COR-L47 (cell line): ENCODE results near the gene SUGP2.

ENCODE experiments used
- DNase-seq: peaks from one replicate; lab custom pipeline; 2025; lab: John Stamatoyannopoulos, UW

Gene SUGP2

DNA sequence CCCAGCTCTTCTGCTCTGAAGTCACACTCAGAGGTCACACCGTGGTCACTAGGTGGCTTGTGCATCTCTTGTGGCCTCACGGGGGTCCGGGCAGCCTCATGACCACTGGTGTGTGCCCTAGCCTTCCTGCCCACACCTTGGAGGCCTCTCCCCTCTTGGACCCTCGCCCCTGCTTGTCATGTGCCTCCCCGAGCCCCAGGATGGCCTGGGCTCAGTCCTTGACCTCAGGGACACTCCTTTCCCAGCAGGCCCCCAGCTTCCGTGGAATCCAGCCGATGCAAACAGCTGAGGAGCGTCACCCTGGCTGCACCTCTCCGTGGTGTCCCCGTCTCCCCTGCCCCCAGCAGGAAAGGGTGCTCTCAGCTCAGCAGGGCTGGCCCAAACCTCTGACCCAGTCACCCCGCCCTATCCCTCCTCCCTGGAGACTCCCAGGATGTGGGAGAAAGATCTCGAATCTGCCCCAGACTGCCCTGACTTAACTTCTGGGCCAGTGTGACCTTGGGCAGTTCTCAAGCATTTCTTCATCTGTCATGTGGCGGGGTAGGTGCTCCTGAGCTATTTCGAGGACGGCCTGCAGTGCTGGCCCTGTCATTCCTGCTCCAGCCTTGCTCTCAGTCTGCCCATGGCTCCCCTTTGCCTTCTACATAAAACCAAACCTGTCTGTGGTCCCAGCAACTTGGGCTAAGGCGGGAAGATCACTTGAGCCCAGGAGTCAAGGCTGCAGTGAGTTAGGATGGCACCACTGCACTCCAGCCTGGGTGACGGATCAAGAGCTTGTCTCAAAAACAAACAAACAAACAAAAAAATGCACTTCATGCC, 25.9 kb upstream of the SUGP2 start:
- DNase-seq: no peak

GRCh38 chr19:19057720-19058119, 24.4 kb upstream of the SUGP2 start:
- DNase-seq: no peak

GRCh38 chr19:19057317-19057716, 24.0 kb upstream of the SUGP2 start:
- no peak for DNase-seq

- no peak for DNase-seq
These were observed 23.4 kb upstream of the SUGP2 start for GRCh38 chr19:19056636-19057275.

GRCh38 chr19:19055701-19056100, 22.4 kb upstream of the SUGP2 start:
- no peak for DNase-seq

DNA sequence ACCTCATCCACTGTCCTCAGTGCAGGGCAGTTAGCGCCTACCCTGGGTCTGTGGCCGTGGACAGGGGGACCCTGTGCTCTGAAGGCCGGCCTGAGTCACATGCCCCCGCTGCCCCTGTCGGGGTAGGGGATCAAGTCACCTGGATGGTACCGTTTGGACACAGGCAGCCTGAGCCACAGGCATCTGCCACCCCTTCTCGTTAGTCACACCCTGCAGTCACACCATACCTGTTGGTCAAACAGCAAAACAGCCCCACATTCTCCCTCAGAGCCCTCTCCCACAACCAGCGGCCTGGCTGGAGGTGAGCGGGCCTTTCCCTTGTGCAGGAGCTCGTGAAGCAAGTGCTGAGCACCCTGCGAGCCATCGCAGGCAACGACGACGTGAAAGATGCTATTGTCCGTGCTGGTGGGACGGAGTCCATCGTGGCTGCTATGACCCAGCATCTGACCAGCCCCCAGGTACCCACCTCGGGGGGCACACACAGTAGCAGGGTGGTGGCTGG, 21.7 kb upstream of the SUGP2 start:
- DNase-seq: no peak

GRCh38 chr19:19054315-19054938, 21.1 kb upstream of the SUGP2 start:
- DNase-seq: no peak

DNA sequence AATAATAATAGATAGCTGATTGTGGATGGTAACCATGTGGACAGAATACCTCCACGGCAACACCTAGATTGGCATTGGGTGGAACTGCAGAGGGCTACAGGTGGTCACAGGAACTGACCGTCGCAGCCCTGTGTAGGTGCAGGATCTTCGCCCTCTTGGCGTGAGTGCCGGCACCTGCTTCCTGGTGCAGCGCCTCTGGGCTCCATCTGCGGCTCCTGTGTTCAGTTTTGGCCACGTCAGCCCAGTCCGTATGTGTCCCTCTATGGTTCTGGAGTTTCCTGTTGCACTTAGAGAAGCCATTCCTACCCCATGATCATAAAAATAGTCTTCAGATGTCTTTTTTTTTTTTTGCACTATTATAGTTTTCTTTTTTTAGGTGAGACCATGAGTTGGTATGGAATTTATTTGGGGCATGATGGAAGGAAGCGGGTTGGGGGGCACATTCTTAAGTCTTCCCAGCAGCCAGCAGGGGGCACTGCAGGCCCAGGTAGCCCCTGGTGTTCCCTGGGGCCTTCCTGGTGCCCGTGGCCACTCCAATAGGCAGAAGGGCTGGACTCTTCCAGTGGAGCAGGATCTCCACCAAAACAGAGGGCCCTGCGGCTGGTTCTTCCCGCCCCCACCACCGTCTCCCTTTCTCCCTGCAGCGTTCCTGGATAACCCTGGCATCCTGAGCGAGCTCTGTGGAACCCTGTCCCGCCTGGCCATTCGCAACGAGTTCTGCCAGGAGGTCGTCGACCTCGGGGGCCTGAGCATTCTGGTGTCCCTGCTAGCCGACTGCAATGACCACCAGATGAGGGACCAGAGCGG, 20.4 kb upstream of the SUGP2 start:
- peak; percentile 18 for DNase-seq

- DNase-seq: no peak
These were observed 19.6 kb upstream of the SUGP2 start for GRCh38 chr19:19052921-19053320.

GRCh38 chr19:19051478-19052213, 18.3 kb upstream of the SUGP2 start:
- no peak for DNase-seq

DNA sequence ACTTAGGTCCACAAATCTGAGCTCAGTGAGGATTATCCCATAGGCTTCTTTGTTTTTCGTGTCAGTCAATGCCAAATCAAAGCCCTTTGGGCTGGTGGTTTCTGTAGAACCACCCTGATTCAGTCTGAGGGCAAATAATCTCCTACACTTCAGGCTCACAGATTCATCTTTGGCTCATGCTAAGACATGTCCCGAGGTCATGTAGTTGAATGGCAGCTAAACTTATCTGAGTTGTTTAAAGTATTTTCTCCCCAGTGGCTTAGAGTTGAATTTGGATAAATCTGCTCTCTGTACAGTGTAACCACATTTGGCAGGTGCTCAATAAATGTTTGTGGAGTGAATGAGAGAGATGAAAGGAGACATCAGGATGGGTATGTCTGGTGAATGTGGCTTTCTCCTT, 17.4 kb upstream of the SUGP2 start:
- no peak for DNase-seq

GRCh38 chr19:19050104-19050503, 16.8 kb upstream of the SUGP2 start:
- no peak for DNase-seq

- no peak for DNase-seq
These were observed 16.1 kb upstream of the SUGP2 start for GRCh38 chr19:19049406-19049805.

- DNase-seq: no peak
These were observed 10.6 kb upstream of the SUGP2 start for GRCh38 chr19:19043881-19044280.

DNA sequence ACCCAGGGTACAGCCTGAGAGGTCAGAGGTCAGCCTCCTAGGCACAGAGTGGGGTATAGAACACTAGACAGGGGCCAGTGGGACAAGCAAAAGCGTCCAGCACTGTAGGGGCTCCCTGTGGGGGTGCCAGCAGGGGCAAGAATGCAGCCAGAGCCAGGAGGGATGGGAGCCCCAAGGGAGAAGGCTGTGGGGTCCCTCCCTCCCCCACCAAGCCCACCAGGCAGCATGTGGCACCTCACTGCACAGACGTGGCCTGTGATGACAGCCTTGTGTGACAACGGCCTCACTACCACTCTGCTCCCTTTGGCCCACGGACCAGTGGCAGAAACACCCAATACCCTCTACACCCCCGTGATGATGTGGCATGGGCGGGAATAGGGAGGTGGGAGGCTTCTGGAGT, 10.2 kb upstream of the SUGP2 start:
- no peak for DNase-seq

DNA sequence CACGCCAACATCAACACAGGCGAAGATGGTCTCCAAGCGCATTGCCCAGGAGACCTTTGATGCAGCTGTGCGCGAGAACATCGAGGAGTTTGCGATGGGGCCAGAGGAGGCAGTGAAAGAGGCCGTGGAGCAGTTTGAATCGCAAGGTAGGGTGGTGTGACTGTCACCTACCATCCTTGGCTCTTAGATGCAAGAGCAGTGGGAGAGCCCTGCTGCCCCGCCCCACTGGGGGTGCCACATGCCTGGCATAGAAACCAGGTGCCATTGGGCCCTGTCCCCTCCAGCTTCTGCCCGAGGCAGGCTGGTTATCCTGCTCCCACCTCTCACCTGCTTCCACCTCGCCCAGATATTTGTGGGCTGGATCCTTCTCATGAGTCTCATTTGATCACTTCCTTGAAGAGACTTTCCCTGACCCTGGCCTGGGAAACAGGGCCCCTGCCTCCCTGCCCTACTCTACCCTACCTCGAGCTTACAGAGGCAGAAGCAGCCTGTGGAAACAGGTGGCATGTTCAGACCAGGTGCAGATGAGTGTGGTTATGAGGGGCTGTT, 9.5 kb upstream of the SUGP2 start:
- DNase-seq: no peak

- no peak for DNase-seq
These were observed 7.1 kb upstream of the SUGP2 start for GRCh38 chr19:19040417-19040816.

DNA sequence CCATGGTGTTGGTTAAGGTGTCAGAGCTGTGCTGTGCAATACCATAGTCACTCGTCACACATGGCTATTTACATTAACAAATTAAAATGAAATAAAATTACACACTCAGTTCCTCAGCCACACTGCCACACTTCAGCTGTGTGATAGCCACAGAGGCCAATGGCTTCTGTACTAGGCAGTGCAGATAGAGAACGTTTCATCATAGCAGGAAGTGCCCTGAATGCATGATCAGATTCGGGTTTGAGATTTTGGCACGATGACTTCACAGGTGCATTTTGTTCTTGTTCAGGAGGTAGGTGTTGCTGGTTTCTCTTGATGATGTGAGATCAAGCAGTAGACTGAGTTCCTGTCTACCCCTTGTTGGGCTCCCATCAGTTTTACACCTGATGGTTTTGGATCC, 6.6 kb upstream of the SUGP2 start:
- DNase-seq: no peak

- DNase-seq: peak; percentile 79
These were observed 897 bp upstream of the SUGP2 start for GRCh38 chr19:19034204-19034624.

DNA sequence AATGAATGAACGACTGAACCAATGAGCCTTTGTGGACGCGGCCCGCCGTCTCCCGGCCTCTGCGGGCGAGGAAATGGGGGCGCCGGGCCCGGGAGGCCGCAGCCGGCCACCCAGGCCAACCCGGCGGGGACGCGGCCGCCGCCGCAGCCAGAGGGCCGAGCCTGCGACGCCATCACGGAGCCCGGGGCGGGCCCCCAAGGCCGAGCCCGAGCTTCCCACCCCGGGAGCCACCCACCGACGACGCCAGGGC, 216 bp downstream of the SUGP2 start:
- DNase-seq: no peak

DNA sequence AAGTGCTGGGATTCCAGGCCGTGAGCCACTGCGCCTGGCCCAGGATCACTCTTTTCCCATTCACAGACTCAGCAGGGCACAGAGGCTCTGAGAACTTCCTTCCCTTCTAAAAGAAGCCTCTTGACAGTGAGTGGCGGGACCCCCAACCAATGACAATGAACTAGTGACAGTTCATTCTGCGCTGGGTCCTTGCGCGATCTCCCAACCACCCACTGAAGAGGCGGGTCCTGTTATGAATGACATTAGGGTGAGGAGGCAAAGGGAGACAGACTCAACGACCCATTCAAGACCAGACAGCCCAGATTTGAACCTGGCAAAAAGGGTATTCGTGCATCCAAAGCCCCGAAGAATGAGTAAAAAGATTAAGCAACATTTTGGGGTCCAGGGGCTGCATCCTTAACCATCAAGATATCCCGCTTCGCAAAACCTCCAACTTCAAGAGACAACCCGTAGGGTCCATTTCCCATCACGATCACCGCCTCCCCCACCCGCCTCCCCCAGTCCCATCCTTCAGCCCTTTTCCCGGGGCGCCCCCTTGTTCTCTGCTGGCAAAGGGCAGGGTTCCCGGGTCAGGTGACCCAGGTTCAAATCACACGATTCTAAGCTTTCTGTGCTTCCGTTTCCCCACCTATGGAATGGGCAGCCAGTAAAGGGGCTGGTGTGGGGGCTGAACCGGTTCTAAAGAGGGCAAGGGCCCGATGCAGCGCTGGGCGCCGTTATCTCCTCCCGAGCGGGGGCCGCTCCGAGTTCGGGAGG, 719 bp downstream of the SUGP2 start:
- peak; percentile 84 for DNase-seq
